ENCODE data around the gene KRTAP10-2. TPM values are rescaled to one million over a fixed set of nuclear protein-coding genes. Genes with fewer than 3 reads are reported as not detected.
"Not testable (repeated sequence)": the region's sequence is repeated elsewhere in the genome, so short reads cannot be mapped to it uniquely, and the experiment has no call there.

The KRTAP10-2 gene
- total RNA-seq, 2 experiments from 2014 or later: not detected

- H3K27ac Mint-ChIP-seq; H3K36me3 Mint-ChIP-seq (ENCODE audit: low read depth); H3K4me3 Mint-ChIP-seq; DNase-seq; CTCF ChIA-PET; POLR2A ChIA-PET; H3K9me3 Mint-ChIP-seq; H3K4me1 Mint-ChIP-seq: not testable (repeated sequence)
- peaks cover 18% of the 10 kb centered on the region for H3K27me3 Mint-ChIP-seq
These were observed 39.8 kb upstream of the KRTAP10-2 start for GRCh38 chr21:44590897-44591800.

- Mint-ChIP-seq H3K4me1 (peaks cover 1% of the 10 kb centered on the region), H3K9me3 (no peaks in the 10 kb centered on the region), H3K27me3 (peaks cover 20% of the 10 kb centered on the region), H3K27ac (no peak overlapping the region), H3K4me3 (no peak overlapping the region), H3K36me3 (ENCODE audit: low read depth) (no peaks in the 10 kb centered on the region)
- ChIA-PET POLR2A (no interaction called here), CTCF (no interaction called here)
- DNase-seq: no peak
These were observed 39.0 kb upstream of the KRTAP10-2 start for GRCh38 chr21:44590311-44590721.

- no peak for DNase-seq
- Mint-ChIP-seq H3K9me3 (no peaks in the 10 kb centered on the region), H3K4me1 (peaks cover 1% of the 10 kb centered on the region), H3K27me3 (peaks cover 20% of the 10 kb centered on the region), H3K4me3 (no peak overlapping the region), H3K36me3 (ENCODE audit: low read depth) (no peaks in the 10 kb centered on the region), H3K27ac (no peak overlapping the region)
- POLR2A ChIA-PET: no interaction called here
- CTCF ChIA-PET: no interaction called here
These were observed 38.4 kb upstream of the KRTAP10-2 start for GRCh38 chr21:44589586-44590305.

- DNase-seq: no peak
- Mint-ChIP-seq H3K4me1 (peaks cover 4% of the 10 kb centered on the region), H3K9me3 (no peaks in the 10 kb centered on the region), H3K27me3 (peaks cover 20% of the 10 kb centered on the region), H3K36me3 (ENCODE audit: low read depth) (no peaks in the 10 kb centered on the region), H3K27ac (no peak overlapping the region), H3K4me3 (no peak overlapping the region)
- CTCF ChIA-PET: no interaction called here
- POLR2A ChIA-PET: no interaction called here
These were observed 37.8 kb upstream of the KRTAP10-2 start for GRCh38 chr21:44589094-44589493.

- POLR2A ChIA-PET: no interaction called here
- peaks cover 22% of the 10 kb centered on the region for H3K27me3 Mint-ChIP-seq
- no peak overlapping the region for H3K4me3 Mint-ChIP-seq
- H3K9me3 Mint-ChIP-seq: peaks cover 8% of the 10 kb centered on the region
- no peak overlapping the region for H3K27ac Mint-ChIP-seq
- no peak for DNase-seq
- CTCF ChIA-PET: no interaction called here
- H3K4me1 Mint-ChIP-seq: peaks cover 14% of the 10 kb centered on the region
- H3K36me3 Mint-ChIP-seq (ENCODE audit: low read depth): peaks cover 5% of the 10 kb centered on the region
These were observed 34.6 kb upstream of the KRTAP10-2 start for GRCh38 chr21:44585892-44586291.

GRCh38 chr21:44583800-44584147 is 32.5 kb upstream of the KRTAP10-2 start:
- H3K4me1 Mint-ChIP-seq: peaks cover 14% of the 10 kb centered on the region
- peak; percentile 26 for DNase-seq
- POLR2A ChIA-PET: no interaction called here
- H3K4me3 Mint-ChIP-seq: no peak overlapping the region
- no peak overlapping the region for H3K27ac Mint-ChIP-seq
- CTCF ChIA-PET: interaction anchor here (1.0 to 1.9 kb wide), 2 partner anchors 12 to 92 kb away, joined by 3 to 6 read pairs; no protein-coding TSS in a partner anchor
- H3K9me3 Mint-ChIP-seq: peaks cover 12% of the 10 kb centered on the region
- peaks cover 25% of the 10 kb centered on the region for H3K27me3 Mint-ChIP-seq
- H3K36me3 Mint-ChIP-seq (ENCODE audit: low read depth): peaks cover 6% of the 10 kb centered on the region

GRCh38 chr21:44583089-44583799 is 31.9 kb upstream of the KRTAP10-2 start:
- no peak overlapping the region for H3K27ac Mint-ChIP-seq
- peaks cover 6% of the 10 kb centered on the region for H3K36me3 Mint-ChIP-seq (ENCODE audit: low read depth)
- peaks cover 14% of the 10 kb centered on the region for H3K9me3 Mint-ChIP-seq
- CTCF ChIA-PET: interaction anchor here (1.0 to 1.9 kb wide), 2 partner anchors 12 to 92 kb away, joined by 3 to 6 read pairs; no protein-coding TSS in a partner anchor
- peaks cover 14% of the 10 kb centered on the region for H3K4me1 Mint-ChIP-seq
- H3K27me3 Mint-ChIP-seq: peaks cover 25% of the 10 kb centered on the region
- DNase-seq: no peak
- no peak overlapping the region for H3K4me3 Mint-ChIP-seq
- POLR2A ChIA-PET: no interaction called here

GRCh38 chr21:44582055-44582454 is 30.8 kb upstream of the KRTAP10-2 start:
- Mint-ChIP-seq H3K27me3 (peaks cover 18% of the 10 kb centered on the region), H3K4me3 (no peak overlapping the region), H3K9me3 (peaks cover 23% of the 10 kb centered on the region), H3K4me1 (peaks cover 14% of the 10 kb centered on the region), H3K36me3 (ENCODE audit: low read depth) (peaks cover 8% of the 10 kb centered on the region), H3K27ac (no peak overlapping the region)
- ChIA-PET POLR2A (no interaction called here), CTCF (no interaction called here)
- no peak for DNase-seq

GRCh38 chr21:44581158-44581557 is 29.9 kb upstream of the KRTAP10-2 start:
- DNase-seq: no peak
- CTCF ChIA-PET: no interaction called here
- Mint-ChIP-seq H3K4me1 (peaks cover 14% of the 10 kb centered on the region), H3K4me3 (no peak overlapping the region), H3K27ac (no peak overlapping the region), H3K27me3 (peaks cover 12% of the 10 kb centered on the region), H3K9me3 (peaks cover 28% of the 10 kb centered on the region), H3K36me3 (ENCODE audit: low read depth) (peaks cover 8% of the 10 kb centered on the region)
- POLR2A ChIA-PET: no interaction called here

GRCh38 chr21:44580231-44580821 is 29.0 kb upstream of the KRTAP10-2 start, which contains the start of gene KRTAP10-5:
Gene KRTAP10-5 (minus strand): TSS chr21:44580604. CDS start chr21:44580578, 26 bp downstream.
- POLR2A ChIA-PET; H3K36me3 Mint-ChIP-seq (ENCODE audit: low read depth); H3K27ac Mint-ChIP-seq; CTCF ChIA-PET; DNase-seq: not testable (repeated sequence)
- Mint-ChIP-seq H3K27me3 (peaks cover 11% of the 10 kb centered on the region), H3K9me3 (peaks cover 31% of the 10 kb centered on the region), H3K4me1 (peaks cover 14% of the 10 kb centered on the region), H3K4me3 (peak within 1 kb of the TSS; percentile 4)

- CTCF ChIA-PET: no interaction called here
These were observed 28.5 kb upstream of the KRTAP10-2 start for GRCh38 chr21:44579833-44580144.

GRCh38 chr21:44579056-44579832 is 27.9 kb upstream of the KRTAP10-2 start:
- Mint-ChIP-seq H3K4me3 (no peak overlapping the region), H3K27ac (no peak overlapping the region), H3K36me3 (ENCODE audit: low read depth) (peaks cover 8% of the 10 kb centered on the region), H3K27me3 (peaks cover 7% of the 10 kb centered on the region), H3K9me3 (peaks cover 31% of the 10 kb centered on the region), H3K4me1 (peaks cover 13% of the 10 kb centered on the region)
- ChIA-PET POLR2A (no interaction called here), CTCF (no interaction called here)
- DNase-seq: no peak

More at GRCh38 chr21:44579833-44580144, 28.5 kb upstream of the KRTAP10-2 start:
- peaks cover 31% of the 10 kb centered on the region for H3K9me3 Mint-ChIP-seq
- H3K4me1 Mint-ChIP-seq: peaks cover 14% of the 10 kb centered on the region
- POLR2A ChIA-PET: no interaction called here
- peaks cover 8% of the 10 kb centered on the region for H3K36me3 Mint-ChIP-seq (ENCODE audit: low read depth)
- H3K27ac Mint-ChIP-seq: no peak overlapping the region
- peaks cover 7% of the 10 kb centered on the region for H3K27me3 Mint-ChIP-seq
- peak overlapping the region; percentile 4 for H3K4me3 Mint-ChIP-seq
- DNase-seq: no peak

Measured in activated CD4-positive, alpha-beta T cell treated with anti-CD3 and anti-CD28 coated beads, Interleukin-2, amount 10 ng/mL, durations not matched to agents 7 days and 5 days (primary cell).